Activated naive CD8-positive, alpha-beta T cell (primary cell): ENCODE measurements around the gene HOXA9.
A peak's percentile ranks its signal among the peaks of the same experiment; 100 is the strongest.

Experiments
- H3K27ac Mint-ChIP-seq: one replicate; pipeline ENCODE4 v1.8.0; 2021; ENCODE audit warnings: mixed read lengths
- H3K27me3 Mint-ChIP-seq: one replicate; pipeline ENCODE4 v1.8.0; 2021; ENCODE audit warnings: mixed read lengths
- H3K36me3 Mint-ChIP-seq: one replicate; pipeline ENCODE4 v1.8.0; 2021; ENCODE audit warnings: mixed read lengths
- H3K4me1 Mint-ChIP-seq: one replicate; pipeline ENCODE4 v1.8.0; 2021; ENCODE audit warnings: low read depth, mixed read lengths
- H3K4me3 Mint-ChIP-seq: one replicate; pipeline ENCODE4 v1.8.0; 2021; ENCODE audit warnings: mild to moderate bottlenecking, mixed read lengths
- H3K9me3 Mint-ChIP-seq: one replicate; pipeline ENCODE4 v1.8.0; 2021; ENCODE audit warnings: low read depth, mixed read lengths

HOXA9 gene

DNA sequence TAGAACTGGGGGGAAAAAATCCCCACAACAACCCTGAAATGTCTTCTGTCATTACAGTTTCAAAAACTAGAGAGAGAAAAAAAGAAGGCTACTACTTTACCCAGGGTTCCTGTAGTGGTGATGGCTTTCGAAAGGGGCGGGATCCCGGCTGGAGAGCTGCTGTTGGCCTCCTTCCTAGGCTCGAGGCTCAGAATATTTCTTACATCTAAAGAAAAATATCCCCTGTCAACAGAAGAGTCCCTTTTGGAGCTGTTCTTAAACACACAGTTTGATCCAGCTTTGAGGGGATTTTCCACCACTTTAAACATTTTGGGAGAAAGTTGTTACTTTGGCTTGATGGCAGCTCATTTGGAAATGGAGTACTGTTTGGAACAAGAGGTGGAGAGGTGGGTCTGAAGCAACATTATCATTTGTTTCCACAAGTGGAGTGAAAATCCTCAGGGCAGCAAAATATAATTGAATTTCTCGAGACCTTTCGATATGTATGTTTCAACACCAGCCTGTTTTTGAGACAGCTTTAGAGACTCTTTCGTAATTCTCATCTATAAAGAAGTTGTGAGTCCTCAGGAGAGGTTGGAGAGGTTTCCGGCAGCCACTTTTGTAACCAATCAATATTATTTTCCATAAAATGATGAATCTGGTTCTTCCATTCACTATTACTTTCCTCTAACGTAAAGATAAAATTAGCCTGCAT, 29.5 kb upstream of the HOXA9 start:
- H3K9me3 Mint-ChIP-seq: no peaks in the 10 kb centered on the region
- H3K4me3 Mint-ChIP-seq: no peak overlapping the region
- H3K27me3 Mint-ChIP-seq: peaks cover 57% of the 10 kb centered on the region
- no peak overlapping the region for H3K27ac Mint-ChIP-seq
- H3K4me1 Mint-ChIP-seq: peaks cover 24% of the 10 kb centered on the region
- no peaks in the 10 kb centered on the region for H3K36me3 Mint-ChIP-seq

DNA sequence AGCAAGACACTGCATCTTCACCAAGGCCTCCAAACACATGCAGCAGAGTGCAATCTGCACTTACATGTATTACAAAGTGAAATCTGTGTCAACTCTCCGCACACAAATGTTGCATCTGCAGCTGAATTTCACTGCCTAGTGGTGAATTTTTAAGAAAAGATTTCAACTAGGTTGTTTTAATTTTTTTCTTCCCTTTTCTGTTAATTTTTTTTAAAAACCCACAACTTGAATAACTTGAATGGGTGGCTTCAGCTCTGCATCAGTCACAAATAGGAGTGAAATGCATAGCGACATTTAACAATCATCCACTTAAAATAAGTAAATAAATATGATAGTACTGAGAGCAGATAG, 28.6 kb upstream of the HOXA9 start:
- H3K4me3 Mint-ChIP-seq: peak overlapping the region; percentile 51
- H3K36me3 Mint-ChIP-seq: no peaks in the 10 kb centered on the region
- peaks cover 60% of the 10 kb centered on the region for H3K27me3 Mint-ChIP-seq
- no peak overlapping the region for H3K27ac Mint-ChIP-seq
- H3K4me1 Mint-ChIP-seq: peaks cover 30% of the 10 kb centered on the region
- no peaks in the 10 kb centered on the region for H3K9me3 Mint-ChIP-seq

- H3K36me3 Mint-ChIP-seq: no peaks in the 10 kb centered on the region
These were observed 28.1 kb upstream of the HOXA9 start for GRCh38 chr7:27193335-27194001.

GRCh38 chr7:27192546-27193334, 27.4 kb upstream of the HOXA9 start:
- peak overlapping the region; percentile 71 for H3K4me3 Mint-ChIP-seq
- no peaks in the 10 kb centered on the region for H3K36me3 Mint-ChIP-seq
- no peak overlapping the region for H3K27ac Mint-ChIP-seq
- peaks cover 58% of the 10 kb centered on the region for H3K27me3 Mint-ChIP-seq
- no peaks in the 10 kb centered on the region for H3K9me3 Mint-ChIP-seq
- peaks cover 36% of the 10 kb centered on the region for H3K4me1 Mint-ChIP-seq

More at GRCh38 chr7:27193335-27194001, 28.1 kb upstream of the HOXA9 start:
- peaks cover 62% of the 10 kb centered on the region for H3K27me3 Mint-ChIP-seq
- H3K9me3 Mint-ChIP-seq: no peaks in the 10 kb centered on the region
- H3K27ac Mint-ChIP-seq: no peak overlapping the region
- H3K4me1 Mint-ChIP-seq: peaks cover 33% of the 10 kb centered on the region
- H3K4me3 Mint-ChIP-seq: peak overlapping the region; percentile 51

- Mint-ChIP-seq H3K27me3 (peaks cover 57% of the 10 kb centered on the region), H3K36me3 (no peaks in the 10 kb centered on the region), H3K9me3 (no peaks in the 10 kb centered on the region), H3K27ac (no peak overlapping the region), H3K4me1 (peaks cover 42% of the 10 kb centered on the region), H3K4me3 (peak overlapping the region; percentile 65)
These were observed 26.7 kb upstream of the HOXA9 start for GRCh38 chr7:27191833-27192545.

- peaks cover 44% of the 10 kb centered on the region for H3K4me1 Mint-ChIP-seq
- no peaks in the 10 kb centered on the region for H3K9me3 Mint-ChIP-seq
- H3K4me3 Mint-ChIP-seq: peak overlapping the region; percentile 51
- H3K36me3 Mint-ChIP-seq: no peaks in the 10 kb centered on the region
- H3K27me3 Mint-ChIP-seq: peaks cover 56% of the 10 kb centered on the region
- no peak overlapping the region for H3K27ac Mint-ChIP-seq
These were observed 25.9 kb upstream of the HOXA9 start for GRCh38 chr7:27191161-27191731.

- H3K27ac Mint-ChIP-seq: no peak overlapping the region
These were observed 24.8 kb upstream of the HOXA9 start for GRCh38 chr7:27189997-27190748.

DNA sequence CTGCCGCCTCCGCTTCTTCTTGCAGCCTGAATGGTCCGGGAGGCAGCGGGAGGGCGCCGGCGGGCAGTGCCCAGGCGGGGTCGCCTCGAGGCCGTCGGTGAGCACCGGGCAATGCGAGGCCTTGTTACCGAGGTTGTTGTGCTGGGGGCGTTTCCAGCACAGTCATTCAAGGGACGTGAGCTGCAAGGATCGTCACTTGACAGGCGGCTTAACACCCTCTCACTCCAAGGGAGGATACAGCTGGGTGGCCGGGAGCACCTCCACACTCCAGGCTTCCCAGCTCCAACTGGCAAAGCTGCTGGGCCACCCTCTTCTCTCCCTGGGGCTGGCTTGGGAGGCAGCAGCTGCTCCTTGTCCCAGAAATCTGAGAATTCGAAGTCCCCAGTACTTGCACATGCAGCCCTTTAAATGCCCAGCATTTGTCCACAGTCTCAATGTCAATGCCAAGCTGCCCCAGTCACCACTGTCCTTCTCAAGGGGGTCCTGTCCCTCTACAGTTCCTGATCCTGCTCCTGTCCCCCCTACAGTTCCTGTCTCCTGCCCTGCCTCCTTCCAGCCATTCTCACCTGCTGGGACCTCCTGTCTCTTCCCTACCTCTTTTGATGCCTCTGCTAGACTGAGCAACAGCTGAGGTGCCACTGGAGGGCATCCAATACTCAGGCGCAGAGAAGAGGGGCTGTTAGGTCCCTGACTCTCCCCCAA, 24.1 kb upstream of the HOXA9 start:
- peaks cover 60% of the 10 kb centered on the region for H3K4me1 Mint-ChIP-seq
- H3K27ac Mint-ChIP-seq: no peak overlapping the region
- H3K36me3 Mint-ChIP-seq: no peaks in the 10 kb centered on the region
- H3K4me3 Mint-ChIP-seq: peak overlapping the region; percentile 77
- H3K27me3 Mint-ChIP-seq: peaks cover 56% of the 10 kb centered on the region
- H3K9me3 Mint-ChIP-seq: no peaks in the 10 kb centered on the region

More at GRCh38 chr7:27189997-27190748, 24.8 kb upstream of the HOXA9 start:
- no peaks in the 10 kb centered on the region for H3K9me3 Mint-ChIP-seq
- peaks cover 54% of the 10 kb centered on the region for H3K4me1 Mint-ChIP-seq
- H3K4me3 Mint-ChIP-seq: peak overlapping the region; percentile 10
- no peaks in the 10 kb centered on the region for H3K36me3 Mint-ChIP-seq
- peaks cover 57% of the 10 kb centered on the region for H3K27me3 Mint-ChIP-seq

DNA sequence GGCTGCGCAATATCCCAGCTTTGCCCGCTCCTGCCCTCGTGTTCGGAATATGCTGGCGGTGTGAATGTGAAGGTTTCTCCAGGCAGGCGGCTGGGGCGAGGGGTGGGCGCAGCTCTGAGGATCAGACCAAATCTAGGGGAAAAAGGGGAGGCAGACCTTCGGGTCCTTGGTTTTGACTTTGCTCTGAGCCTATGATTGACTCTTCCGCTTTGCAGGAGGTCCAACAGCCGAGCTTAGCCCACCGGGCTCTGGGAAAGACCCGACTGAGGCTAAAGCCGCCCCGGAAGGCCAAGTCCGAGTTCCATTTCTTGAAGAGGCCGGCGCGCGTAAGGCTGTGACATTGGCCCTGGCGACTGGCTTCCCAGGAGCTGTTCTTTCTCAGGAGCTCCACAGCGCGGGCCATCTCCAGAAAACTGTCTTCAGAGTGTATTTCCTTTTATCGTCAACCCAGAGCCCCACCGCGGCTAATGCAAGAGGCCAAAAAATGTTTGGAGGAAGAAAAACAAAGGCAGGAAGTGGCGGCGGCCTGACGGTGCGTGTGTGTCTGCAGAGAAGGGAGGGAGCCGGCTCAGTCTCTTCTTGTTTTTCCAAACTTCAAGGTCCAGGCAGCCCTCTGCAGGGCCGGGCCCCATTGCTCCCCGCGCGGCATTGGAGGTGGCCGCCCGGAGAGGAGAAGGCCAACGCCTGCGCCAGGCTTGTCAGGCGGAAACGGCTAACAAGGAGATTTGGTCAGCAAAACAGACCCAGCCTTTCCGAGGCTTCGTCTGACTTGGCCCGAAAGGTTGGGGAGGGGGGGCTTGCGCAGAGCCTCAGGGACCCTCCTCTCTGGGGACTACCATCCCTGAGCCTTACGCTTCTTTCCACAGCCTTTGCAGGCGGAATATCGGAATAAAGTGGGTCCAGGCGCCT, 23.3 kb upstream of the HOXA9 start:
- no peak overlapping the region for H3K27ac Mint-ChIP-seq
- H3K9me3 Mint-ChIP-seq: no peaks in the 10 kb centered on the region
- no peaks in the 10 kb centered on the region for H3K36me3 Mint-ChIP-seq
- peak overlapping the region; percentile 77 for H3K4me3 Mint-ChIP-seq
- peaks cover 51% of the 10 kb centered on the region for H3K27me3 Mint-ChIP-seq
- H3K4me1 Mint-ChIP-seq: peaks cover 62% of the 10 kb centered on the region

DNA sequence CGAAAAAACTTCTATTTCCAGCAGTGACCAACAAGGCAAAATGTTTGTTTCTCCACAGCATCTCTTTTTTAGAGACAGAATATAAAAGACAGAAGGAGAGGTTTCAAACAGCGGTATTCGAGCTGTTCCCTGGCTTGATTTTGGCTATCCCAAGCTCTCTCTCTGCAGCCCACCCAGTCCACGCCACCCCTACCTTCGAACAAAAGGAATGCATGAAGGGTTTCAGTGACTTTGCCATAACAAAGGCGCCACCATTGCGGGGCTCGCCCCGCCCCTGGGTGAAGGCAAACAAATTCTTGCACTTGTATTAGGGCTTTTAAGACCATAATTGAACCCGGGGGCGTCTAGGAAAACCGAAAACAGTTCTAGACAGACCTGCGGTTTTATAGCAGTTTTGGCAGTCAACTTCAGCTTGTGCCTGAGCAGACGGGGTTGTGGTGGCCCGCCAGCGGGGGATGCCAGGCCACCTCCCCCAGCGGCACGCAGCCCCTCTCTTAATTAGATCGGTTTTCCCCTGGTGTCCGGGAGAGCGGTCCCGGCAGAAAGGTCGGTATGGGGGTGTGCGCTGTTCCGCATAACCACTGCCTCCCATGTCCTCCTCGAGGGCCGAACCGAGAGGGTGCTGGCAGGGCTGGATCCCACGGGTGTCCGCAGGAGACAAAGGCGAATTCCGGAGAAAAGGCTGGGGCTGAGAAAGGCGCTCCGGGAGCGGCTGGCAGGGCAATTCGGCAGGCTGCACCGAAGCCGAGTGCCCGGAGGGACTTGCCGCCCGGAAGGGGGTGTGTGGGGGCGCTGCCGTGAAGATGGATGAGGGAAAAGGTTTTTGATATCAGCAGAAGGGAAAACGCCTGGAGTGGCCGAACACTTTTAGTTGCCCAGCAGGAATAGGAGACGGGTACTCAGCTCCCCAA, 22.4 kb upstream of the HOXA9 start:
- Mint-ChIP-seq H3K36me3 (no peaks in the 10 kb centered on the region), H3K27ac (no peak overlapping the region), H3K4me3 (peak overlapping the region; percentile 77), H3K4me1 (peaks cover 58% of the 10 kb centered on the region), H3K9me3 (no peaks in the 10 kb centered on the region), H3K27me3 (peaks cover 48% of the 10 kb centered on the region)

DNA sequence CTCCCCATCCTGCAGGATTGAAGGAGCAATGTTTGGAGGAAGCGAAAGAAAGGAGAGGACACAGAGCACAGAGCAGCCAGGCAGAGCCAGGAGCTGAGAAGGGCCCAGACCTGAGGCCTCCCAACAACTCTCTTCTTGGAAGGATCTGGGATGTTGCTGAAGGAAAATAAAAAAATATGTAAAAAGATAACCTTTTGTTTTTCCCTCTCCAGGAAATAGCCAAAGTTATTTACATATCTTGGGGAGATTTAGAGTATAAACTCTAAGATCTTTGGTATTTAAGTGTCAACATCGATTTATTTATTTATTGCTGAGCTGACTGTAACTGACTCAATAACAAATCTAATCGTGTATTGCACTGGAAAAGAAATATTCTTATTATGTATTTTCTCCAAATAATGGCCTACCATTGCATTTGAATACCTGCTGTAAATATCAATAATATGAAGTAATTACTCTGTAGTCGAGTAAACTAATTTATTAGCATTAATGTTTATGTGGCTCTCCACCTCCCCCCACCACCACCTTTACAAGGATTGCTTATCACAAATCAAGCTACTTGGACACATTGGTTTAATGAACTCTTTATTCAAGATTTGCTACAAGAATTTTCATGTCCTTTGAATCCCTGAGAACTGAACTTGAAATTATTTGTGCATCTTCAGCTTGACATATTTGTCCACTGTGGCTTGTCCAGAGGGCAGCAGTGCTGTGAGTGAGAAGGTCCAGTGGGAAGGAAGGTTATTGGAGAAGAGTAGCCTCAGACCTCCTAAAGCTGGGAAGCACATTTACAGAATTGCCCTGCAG, 21.5 kb upstream of the HOXA9 start:
- Mint-ChIP-seq H3K9me3 (no peaks in the 10 kb centered on the region), H3K4me3 (peak overlapping the region; percentile 80), H3K4me1 (peaks cover 53% of the 10 kb centered on the region), H3K27ac (no peak overlapping the region), H3K27me3 (peaks cover 50% of the 10 kb centered on the region), H3K36me3 (no peaks in the 10 kb centered on the region)
